ENCODE results near the gene ACMSD.

The ACMSD gene

GRCh38 chr2:134944975-134945374 lies 106.6 kb downstream of the ACMSD start:
- DNase-seq (ENCODE audit: extremely low read depth in 1 of 2, low read depth in 1 of 2) = no peak

- DNase-seq (ENCODE audit: extremely low read depth in 1 of 2, low read depth in 1 of 2) = no peak
Measured at GRCh38 chr2:134946073-134946472, 107.7 kb downstream of the ACMSD start.

- DNase-seq (ENCODE audit: extremely low read depth in 1 of 2, low read depth in 1 of 2) = no peak
Measured at GRCh38 chr2:134949981-134950708, 111.7 kb downstream of the ACMSD start.

GRCh38 chr2:134950886-134951285 lies 112.5 kb downstream of the ACMSD start:
- DNase-seq (ENCODE audit: extremely low read depth in 1 of 2, low read depth in 1 of 2) = no peak
